HT-29 (cell line): Measurements from ENCODE around the gene THRB. TPM values are rescaled to one million over a fixed set of nuclear protein-coding genes. Genes with fewer than 3 reads are reported as not detected.

Experiments used
- DNase-seq: peaks from one replicate; pipeline ENCODE4 v3.0.0-alpha.2; 2015; ENCODE audit warnings: low spot score
- total RNA-seq: library from RNA; depleted of rRNA; stranded (reverse); fragments of >200 nt; shearing (Covaris generic); gene quantifications from 2 replicates; pipeline ENCODE4 v1.2.3, GENCODE V29; 2014

Gene THRB
- total RNA-seq, 1 experiment from 2014 or later: 0.94 TPM

DNA sequence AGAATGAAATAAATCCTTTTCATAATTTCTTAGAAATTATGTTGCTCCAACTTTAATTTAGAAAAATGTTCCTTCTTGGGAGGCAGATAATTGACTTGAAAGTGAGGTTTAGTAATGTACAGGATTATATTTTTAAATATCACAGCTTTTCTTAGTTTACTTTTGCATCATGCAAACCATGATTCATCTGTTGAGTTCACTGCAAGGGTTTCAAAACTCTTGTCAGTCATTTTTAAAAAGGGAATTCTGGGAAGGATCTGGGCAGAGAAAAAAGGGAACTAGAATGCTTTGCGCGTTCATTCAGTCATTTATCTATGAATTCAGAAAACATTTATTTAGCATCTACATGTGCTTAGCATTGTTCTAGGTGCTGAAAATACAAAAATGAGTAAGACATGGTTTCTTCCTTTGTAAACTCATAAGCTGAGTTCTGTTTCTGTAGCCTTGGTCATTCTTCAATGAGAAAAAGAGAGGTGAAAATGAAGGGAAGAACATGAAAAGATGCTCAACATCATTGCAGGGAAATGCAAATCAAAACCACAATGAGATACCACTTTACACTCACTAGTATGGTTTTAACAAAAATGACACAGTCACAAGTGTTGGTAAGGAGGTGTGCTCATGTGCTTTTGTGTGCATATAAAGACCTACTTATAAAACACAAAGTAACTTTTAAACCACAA, 340.5 kb downstream of the THRB start:
- no peak for DNase-seq

DNA sequence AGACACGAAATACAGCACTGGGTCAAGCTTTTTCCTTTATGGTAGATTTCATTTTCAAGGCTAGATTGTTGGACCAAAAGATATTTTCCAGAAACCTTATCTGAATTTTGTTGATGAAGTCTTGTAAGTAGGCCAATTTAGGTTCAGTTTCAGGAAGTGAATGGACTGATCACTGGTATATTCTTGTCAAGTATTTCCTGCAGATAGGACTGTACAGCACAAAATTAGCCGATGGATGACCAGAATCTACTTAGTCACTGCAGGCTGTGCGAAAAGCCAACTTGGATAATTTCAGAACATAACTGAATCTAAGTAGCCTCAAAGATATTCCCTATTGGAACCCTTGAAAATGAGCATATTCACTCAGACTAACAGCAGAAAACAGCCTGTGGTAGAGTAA, 343.1 kb downstream of the THRB start:
- no peak for DNase-seq

DNA sequence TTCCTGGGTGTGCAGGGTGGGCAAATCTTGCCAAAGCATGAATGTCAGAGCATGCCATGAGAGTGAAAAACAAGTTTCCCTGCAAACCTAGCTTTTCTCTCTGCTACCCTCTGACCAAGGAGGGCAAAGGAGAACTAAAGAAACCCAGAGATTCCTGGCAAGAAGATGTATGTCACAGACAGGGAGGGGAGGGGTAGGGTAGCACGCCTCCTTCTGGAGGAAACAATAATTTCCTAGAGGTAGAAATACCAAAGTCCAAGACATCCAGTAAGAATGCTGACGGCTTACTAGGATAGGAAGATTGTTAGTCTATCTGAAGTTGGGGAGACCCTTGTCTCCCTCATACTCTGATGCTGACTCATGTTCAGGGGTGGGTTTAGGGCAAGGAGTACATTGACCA, 345.6 kb downstream of the THRB start:
- DNase-seq: peak; percentile 16

DNA sequence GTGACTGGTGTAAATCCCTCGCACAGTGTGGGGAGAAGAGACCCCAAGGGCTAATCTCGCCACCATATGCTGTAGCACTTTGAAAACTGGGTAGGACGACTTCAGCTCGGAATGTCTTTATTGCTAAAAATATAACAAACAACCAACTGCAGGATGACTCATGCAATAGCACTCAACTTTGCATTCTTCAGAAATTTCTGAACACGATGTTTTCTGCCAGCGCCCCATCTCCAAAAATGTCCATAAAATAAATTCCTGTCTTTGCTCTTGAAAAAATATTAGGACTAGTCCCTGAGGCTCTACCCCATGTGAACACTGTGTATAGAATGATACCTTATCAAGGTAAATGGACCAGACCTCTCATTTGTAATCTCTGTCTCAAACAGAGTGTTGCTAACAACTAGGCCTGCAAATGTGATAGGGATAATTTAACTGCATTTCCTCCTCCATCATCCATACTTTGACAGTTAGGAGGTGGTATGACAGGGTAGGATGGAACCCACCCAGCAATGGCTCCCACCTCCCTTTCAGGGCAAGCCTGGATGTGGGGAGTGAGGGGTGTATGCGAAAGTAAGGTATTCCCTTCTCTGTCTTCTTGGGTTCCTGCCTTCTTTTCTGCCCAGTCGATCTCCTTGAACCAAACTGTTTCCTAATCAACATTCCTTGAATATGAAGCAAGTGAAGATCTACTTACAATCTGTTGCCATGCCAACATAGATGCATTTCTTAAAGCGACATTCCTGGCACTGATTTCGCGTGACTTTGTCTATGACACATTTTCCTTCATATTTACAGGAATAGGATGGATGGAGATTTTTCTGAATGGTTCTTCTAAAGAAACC, 348.4 kb downstream of the THRB start:
- no peak for DNase-seq

DNA sequence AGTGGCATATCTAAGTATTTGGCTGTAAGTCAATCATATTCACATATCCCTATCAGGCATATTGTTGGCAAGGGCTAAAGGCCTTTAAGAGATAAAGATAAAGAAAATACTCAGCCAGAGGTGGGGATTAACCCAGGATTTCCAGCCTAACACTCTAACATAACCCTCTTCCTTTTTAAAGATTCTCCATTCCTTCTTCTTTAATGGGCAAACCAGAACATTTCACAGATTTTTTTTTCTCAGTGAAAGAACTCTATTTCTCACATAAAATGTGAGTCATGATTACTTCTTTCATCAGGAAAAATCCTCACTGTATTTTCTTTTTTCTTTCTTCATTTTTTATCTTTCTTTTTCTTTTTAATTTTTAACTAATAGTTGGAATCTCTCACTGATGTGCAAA, 349.2 kb downstream of the THRB start:
- no peak for DNase-seq

DNA sequence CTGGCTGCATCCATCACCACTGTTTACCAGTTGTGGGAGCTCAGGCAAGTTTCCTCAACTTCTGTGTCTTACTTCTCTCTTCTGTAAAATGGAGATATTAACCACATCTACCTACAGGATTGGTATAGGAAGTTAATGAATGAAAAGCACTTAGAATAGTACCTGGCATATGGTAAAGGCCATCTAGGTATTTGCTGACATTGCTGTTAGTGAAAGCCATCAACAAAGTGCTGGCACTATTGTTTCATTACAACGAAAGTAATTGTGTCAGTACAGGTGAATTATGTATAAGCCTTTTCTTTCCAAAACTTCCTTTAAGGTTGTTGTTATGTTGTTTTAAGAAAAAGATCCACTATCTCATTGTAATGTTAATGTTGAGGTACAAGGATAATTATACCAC, 352.5 kb downstream of the THRB start:
- DNase-seq: no peak

DNA sequence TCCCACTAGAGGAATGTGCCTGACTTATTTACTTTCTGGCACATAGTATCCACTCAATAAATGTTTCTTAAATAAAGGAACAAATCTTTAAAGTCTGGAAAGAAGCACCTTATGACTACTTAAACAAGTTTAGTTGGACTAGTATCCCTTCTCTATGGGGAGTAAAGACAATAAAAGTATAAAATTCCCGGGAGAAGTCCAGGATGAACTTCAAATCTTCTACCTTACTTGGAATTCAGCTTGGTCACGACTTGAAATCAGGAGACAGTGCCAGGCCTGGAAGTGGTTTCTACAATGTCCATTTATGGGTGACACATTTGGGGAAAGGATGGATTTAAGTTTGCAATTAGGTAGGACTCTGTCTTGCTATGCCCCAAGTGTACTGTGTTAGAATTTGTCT, 353.1 kb downstream of the THRB start:
- no peak for DNase-seq

DNA sequence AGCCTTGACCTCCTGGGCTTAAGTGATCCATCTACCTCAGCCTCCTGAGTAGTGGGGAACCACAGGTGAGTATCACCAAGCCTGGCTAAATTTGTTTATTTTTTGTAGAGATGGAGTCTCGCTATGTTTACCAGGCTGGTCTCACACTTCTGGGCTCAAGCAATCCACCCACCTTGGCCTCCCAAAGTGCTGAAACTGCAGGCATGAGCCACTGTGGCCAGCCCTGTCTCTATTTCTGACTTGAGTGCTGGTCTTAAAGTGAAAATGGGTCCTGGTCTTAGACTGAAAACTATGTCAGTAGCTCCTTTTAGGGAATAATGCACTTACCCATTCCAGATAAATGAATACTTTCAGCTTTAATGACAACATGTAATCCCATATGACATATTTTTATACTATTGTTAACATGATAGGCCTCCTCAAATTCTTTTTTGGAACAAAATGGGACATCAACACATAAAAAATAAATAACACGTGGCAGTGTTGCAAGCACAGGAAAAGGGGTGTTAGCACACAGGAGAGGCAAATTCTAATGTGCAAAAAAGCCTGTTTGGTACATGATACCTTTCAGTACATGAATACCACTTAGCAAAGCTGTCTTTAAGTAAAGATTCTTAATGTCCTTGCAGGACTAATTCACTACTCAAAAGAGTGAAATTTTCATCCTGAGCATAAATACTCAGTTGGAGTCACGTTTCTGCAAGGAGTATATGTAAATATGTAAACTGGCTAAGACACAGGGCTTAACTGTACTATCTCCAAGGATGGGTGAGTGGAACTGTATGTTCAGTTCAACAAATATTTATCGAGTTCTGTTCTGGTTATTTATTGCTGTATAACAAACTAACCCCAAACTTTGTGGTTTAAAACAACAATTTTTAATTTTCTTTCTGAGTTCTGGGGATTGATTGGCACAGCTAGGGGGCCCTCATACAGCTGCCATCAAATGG, 354.9 kb downstream of the THRB start:
- DNase-seq: no peak

DNA sequence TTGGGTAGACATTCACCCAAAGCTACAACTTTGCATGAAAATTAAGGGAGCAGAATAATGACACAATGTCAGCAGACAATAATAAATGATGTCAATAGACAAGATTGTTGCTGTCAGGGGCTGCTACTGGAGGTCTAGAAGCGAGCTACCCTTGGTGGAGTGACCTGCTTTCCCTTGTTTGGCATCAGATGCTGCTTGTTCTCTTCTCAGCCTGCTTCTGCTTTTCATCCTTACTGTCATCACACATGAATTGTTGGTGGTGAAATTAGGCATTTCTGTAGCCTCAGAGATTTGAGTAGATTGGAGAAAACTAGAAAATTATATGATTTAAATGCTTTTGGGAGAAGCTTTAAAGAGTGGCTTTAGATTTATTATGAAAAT, 355.8 kb downstream of the THRB start:
- no peak for DNase-seq

DNA sequence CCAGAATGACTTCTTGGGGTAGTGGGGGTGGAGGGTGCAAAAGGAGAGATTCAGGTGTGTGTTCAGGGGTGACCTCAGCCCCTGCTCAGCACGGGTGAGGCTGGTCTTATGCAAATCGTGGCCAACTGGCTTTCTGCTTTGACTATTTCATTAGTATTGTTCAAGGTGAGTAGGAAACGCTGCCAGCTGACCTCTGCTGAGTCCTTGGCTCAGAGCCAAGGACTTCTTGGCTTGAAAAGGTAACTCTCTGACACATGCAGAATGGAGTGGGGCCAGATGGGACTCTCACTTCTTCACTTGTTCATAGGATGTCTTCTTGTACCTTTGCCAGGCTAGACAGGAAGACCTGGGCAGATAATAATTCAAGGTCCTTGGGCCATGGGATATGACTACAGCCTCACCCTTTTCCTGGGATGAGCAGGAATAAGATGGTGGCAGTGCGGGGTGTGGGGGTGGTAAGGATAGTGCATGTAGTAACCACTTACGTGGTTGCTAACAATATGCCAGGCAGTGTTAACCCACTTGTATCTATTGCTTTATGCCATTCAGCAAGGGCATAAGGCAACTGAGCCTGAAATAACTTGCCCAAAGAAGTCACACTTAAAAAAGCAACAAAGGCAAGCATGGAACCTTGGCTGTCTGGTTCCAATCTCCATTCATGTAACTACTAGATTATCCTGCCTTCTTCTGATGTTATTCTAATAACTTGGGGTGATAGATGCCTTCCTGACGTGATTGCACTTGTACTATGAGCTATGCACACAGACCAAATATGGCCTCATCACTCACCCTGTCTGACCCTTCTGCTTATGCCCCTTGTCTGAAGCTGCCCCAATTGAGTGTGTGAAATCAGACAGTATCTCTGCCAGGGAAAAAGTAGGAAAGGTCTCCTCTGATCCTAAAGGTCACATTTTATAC, 356.4 kb downstream of the THRB start:
- peak; percentile 13 for DNase-seq

DNA sequence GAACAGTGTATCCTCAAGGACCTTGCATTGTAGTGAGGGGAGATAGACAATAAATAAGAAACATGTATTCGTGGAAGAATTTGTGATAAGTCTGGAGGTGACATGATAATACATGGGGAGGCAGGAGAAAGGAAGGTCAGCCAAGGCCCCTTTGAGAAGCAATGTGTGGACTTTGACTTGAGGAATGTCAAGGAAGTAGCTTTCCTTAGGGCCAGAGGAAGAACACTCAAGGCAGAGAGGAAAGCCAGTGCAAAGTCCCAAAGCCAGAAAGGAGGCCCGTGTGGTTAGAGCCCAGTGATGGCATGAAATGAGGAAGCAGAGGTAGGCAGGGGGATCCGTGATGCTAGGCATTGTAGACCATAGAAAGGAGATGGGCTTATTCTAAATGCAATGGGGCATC, 357.3 kb downstream of the THRB start:
- no peak for DNase-seq

DNA sequence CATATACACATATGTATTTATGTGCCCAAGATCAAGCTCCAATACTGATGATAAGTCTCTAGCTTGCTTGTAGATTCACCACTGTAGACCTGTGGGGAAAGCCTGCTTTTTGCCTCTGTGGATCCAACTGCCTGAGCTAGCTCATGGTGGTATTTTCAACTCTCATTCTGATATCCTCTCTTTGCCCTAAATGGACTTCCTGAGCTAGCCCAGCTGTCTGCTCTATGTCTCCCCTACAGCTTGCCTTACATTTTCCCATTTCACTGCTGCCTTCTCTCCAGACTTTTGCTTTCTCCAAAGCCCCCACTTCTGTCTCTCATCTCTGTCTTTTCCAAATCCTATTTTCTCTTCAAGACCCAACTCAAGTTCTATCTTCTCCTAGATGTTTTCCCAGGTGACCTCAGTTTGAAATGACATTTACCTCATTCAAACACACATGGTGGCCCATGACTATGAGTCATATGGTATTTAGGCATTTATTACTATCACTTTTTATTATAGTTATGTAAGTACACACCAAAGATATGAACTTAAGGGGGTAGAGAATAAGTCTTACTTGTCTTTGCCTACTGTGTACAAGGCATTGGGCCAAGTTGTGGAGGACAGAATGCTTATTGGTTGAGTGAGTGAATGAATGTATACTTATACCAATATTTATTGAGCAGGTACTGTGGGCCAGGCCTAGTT, 357.9 kb downstream of the THRB start:
- no peak for DNase-seq

DNA sequence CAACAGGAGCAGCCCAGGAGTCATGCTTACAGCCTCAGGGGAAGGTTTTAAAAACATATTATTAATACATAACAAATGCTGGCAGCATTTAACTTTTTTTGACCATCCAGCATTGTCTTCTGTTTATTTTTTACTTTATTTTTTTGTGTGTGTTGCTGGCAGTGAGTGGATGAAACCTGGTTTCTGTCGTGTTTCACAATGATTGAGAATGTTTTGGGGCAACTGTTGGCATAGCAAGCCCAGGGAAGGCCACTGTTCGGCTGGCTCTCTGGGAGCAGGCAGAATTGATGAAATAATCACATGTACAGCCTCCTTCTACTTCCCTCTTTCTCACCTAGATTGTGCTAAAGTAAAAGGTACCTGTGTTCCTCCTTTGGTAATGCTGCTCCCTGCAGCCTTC, 359.4 kb downstream of the THRB start:
- no peak for DNase-seq

DNA sequence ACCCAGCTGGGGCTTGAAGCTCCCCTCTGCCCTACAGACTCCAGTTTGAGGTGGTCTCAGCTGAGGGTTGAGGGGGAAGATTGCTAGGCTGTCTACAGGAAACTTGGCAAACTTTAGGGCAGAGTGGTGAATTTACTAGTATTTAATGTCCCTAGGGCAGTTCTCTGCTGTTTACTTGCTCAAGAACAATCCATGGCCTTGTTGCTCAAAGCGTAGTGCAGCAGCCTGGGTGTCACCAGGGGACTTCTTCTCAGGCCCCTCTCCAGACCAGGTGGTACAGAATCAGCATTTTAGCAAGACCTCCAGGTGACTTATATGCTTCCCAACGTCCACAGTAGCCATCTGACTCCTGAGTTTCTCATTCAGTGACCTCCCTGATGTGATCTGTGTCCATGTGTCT, 360.7 kb downstream of the THRB start:
- no peak for DNase-seq

DNA sequence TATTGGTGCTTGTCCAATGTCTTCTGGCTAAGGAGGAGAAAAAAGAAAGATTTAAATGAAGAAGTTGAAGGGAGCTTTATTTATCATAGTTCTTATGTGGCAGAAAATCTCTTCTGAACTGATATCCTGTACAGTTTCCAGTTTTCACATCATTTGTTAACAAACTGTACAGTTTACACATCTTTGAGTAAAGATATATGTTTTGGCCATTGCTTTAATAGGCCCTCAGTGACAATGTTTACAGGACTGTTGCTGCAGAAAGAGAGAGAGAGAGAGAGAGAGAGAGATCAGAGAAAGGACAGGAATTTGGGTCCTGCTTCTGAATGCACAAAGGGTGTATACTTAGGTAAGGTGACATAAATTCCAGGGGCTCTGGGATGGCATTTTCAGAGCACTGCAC, 361.2 kb downstream of the THRB start:
- no peak for DNase-seq

DNA sequence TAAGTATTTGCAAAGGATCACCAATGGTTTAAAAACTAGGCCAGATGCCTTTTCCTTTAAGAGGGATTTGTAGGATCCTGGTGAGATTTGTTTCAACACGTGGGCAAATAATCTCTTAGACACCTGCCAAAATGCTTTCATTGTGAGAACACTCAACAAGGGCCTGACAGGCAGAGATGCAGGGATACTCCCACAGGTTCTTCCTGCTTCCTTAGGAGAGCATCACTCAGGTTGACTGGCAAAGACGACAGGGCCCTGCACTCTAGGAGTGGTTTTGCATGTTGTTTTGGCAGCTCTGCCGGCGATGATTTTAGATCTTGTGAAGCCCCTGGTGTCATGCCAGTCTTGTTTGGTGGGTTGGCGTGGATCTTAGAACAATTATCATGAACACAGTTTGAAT, 365.1 kb downstream of the THRB start:
- no peak for DNase-seq

DNA sequence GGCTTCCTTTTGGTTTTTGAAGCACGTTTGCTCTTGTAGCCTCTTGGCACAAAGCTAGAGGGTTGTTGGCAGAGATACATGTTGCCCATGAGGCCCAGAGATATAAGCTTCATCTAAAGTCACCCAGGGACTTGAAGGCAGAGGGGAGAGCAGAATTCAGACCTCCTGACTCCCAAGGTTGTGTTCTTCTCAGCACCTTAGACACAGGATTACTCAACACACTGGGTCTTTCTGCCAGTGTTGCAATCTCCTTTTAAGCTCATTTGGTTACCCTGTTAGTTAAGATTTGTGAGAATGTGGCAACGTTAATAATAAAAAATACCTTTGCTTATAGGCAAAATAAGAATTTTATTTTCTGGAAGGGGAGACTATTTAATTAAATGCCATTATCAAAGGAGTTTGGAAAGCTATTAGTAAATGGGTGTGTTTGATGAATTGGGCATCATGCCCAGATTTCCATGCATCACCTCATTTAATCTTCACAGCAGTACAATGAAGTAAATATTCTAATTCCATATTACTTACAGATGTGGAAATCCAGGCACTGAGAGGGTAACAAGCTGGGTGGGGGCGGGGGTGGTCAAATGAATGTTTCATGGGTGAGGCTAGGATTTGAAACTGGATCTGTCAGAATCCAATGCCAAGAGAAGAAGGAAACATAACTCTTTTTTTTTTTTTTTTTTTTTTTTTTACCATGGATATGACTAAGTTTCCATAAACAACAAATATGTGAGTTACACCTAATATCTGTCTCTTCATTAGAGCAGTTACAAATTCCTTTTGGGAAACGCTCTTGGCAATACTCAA, 366.2 kb downstream of the THRB start:
- no peak for DNase-seq

DNA sequence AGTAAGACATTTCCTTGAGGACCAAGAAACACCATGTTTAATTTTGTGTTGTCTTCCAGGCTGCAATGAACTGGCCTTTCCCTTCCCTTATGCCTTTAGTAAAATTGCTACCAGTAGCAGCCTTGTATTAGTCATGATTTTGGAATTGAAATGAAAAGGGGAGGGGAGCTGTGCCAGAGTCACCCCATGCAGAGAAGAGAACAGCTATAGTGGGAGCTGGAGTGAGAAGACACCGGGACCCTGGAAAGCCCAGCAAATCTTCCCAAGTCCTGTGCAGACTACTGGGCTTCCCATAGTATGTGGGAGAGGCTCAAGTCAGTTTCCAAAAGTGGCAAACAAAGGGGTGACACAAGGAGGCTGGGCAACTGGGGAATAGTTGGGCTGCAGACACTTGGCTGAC, 371.1 kb downstream of the THRB start:
- no peak for DNase-seq

DNA sequence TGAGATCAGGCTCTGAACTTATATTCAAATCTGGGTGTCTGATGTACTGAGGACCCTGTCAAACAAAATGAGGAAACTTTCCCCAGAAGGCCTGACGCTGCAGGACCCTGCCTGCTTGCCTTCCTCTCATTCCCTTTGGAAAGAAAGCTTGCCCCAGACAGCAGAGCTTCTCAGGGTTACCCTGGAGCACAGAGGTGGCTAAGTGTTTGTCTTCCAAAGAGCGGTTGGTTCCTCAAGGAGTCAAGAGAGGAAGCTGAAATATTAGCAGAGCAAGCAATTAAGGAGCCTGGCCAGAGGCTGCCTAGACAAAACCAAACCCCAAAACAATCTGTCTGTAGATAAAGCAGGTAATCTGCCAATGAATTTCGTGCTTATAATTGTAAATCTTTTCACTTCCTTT, 374.2 kb downstream of the THRB start:
- DNase-seq: no peak

DNA sequence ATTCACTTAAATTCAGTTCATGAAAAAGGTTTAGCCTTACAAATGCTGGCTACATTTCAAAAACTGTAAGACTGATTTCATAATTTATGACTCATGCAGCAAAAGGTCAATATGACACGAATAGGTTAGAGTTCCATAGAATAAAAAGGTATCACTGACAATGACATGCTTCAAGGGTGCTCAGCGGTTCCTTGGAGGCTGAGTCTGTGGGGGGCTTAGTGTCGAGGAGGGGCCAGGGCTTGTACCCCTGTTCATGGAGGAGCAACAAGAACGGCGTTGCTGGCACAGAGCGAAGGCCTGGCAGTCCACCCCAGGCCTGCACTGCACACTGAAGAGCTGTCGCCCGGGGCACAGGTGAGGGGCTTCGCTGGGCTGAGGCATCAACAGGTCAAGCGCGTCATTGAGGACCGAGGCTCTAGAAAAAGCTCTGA, 375.3 kb downstream of the THRB start:
- DNase-seq: peak; percentile 30
